HepG2 (cell line): ENCODE results near the gene POLR3GL. TPM values are rescaled to one million over a fixed set of nuclear protein-coding genes. Genes with fewer than 3 reads are reported as not detected.
A peak's percentile ranks its signal among the peaks of the same experiment; 100 is the strongest.

Experiments
- BCL3 ChIP-seq: sonication (generic); formaldehyde crosslinking; IDR thresholded peaks from 2 replicates; pipeline ENCODE4 v1.5.1; 2020; ENCODE audit warnings: mild to moderate bottlenecking, missing genetic modification reagents, moderate library complexity
- BCLAF1 ChIP-seq: fragments of 450-650 bp; IDR thresholded peaks from 2 replicates; pipeline ENCODE4 v1.6.1; 2017; ENCODE audit warnings: mild to moderate bottlenecking
- CERS6 ChIP-seq: sonication (generic); formaldehyde crosslinking; IDR thresholded peaks from 2 replicates; pipeline ENCODE4 v1.5.0; 2020; ENCODE audit warnings: missing genetic modification reagents
- GMEB1 ChIP-seq: sonication (generic); formaldehyde crosslinking; IDR thresholded peaks from 2 replicates; pipeline ENCODE4 v1.5.1; 2020; ENCODE audit warnings: missing genetic modification reagents, mild to moderate bottlenecking, borderline replicate concordance
- GPN1 ChIP-seq: sonication (generic); formaldehyde crosslinking; IDR thresholded peaks from 2 replicates; pipeline ENCODE4 v1.5.1; 2020; ENCODE audit warnings: missing genetic modification reagents, borderline replicate concordance
- HES4 ChIP-seq: sonication (generic); formaldehyde crosslinking; IDR thresholded peaks from 2 replicates; pipeline ENCODE4 v1.9.0; 2021; ENCODE audit warnings: mild to moderate bottlenecking, missing genetic modification reagents, borderline replicate concordance
- HOXD1 ChIP-seq: sonication (generic); formaldehyde crosslinking; IDR thresholded peaks from 2 replicates; pipeline ENCODE4 v1.5.0; 2020; ENCODE audit warnings: missing genetic modification reagents
- IRF1 ChIP-seq: sonication (generic); formaldehyde crosslinking; IDR thresholded peaks from 2 replicates; pipeline ENCODE4 v1.4.0; 2020; ENCODE audit warnings: low read depth, mild to moderate bottlenecking, missing genetic modification reagents
- JDP2 ChIP-seq: sonication (generic); formaldehyde crosslinking; IDR thresholded peaks from 2 replicates; pipeline ENCODE4 v1.8.1; 2022; ENCODE audit warnings: missing genetic modification reagents, borderline replicate concordance
- MAFG ChIP-seq: sonication (generic); formaldehyde crosslinking; IDR thresholded peaks from 2 replicates; pipeline ENCODE4 v1.5.1; 2020; ENCODE audit warnings: mild to moderate bottlenecking, missing genetic modification reagents
- MAZ ChIP-seq, 2 experiments: sonication (generic) in 1 of 2; formaldehyde crosslinking in 1 of 2; IDR thresholded peaks; 2 replicates each; pipeline versions ENCODE4 v1.5.0 to v1.6.1; 2012 to 2020; ENCODE audit warnings: low read depth in 2 of 2, mild to moderate bottlenecking in 2 of 2, borderline replicate concordance in 1 of 2, improper control_type of control experiment in 1 of 2, low read length in 1 of 2, missing genetic modification reagents in 1 of 2, moderate library complexity in 1 of 2
- NFATC3 ChIP-seq: sonication (generic); formaldehyde crosslinking; IDR thresholded peaks from 2 replicates; pipeline ENCODE4 v1.5.1; 2020; ENCODE audit warnings: mild to moderate bottlenecking, missing genetic modification reagents
- RFX5 ChIP-seq: IDR thresholded peaks from 2 replicates; pipeline ENCODE4 v1.6.1; 2011; ENCODE audit warnings: low read depth, low read length, improper control_type of control experiment
- SRSF4 ChIP-seq: fragments of 200-400 bp; formaldehyde crosslinking; IDR thresholded peaks from one replicate; pipeline ENCODE4 v1.6.1; 2018; ENCODE audit warnings: mild to moderate bottlenecking, low read depth, low read length, moderate library complexity; ENCODE audit not compliant: poor library complexity, severe bottlenecking
- ZKSCAN5 ChIP-seq: sonication (generic); formaldehyde crosslinking; IDR thresholded peaks from 2 replicates; pipeline ENCODE4 v1.5.1; 2020; ENCODE audit warnings: mild to moderate bottlenecking, missing genetic modification reagents
- ZNF24 ChIP-seq: fragments of 450-650 bp; IDR thresholded peaks from 2 replicates; pipeline ENCODE4 v1.6.1; 2017; ENCODE audit warnings: antibody characterized with exemption, mild to moderate bottlenecking
- ZNF33B ChIP-seq: sonication (generic); formaldehyde crosslinking; IDR thresholded peaks from 2 replicates; pipeline ENCODE4 v1.5.1; 2020; ENCODE audit warnings: mild to moderate bottlenecking, missing genetic modification reagents
- ZNF382 ChIP-seq: sonication (generic); formaldehyde crosslinking; IDR thresholded peaks from 2 replicates; pipeline ENCODE4 v1.5.0; 2020; ENCODE audit warnings: missing genetic modification reagents, mild to moderate bottlenecking, borderline replicate concordance
- ZNF720 ChIP-seq: sonication (generic); formaldehyde crosslinking; IDR thresholded peaks from 2 replicates; pipeline ENCODE4 v1.4.0; 2020; ENCODE audit warnings: missing genetic modification reagents
- ZNF788 ChIP-seq: sonication (generic); formaldehyde crosslinking; IDR thresholded peaks from 2 replicates; pipeline ENCODE4 v1.5.0; 2020; ENCODE audit warnings: mild to moderate bottlenecking, missing genetic modification reagents, borderline replicate concordance
- ZNF878 ChIP-seq: sonication (generic); formaldehyde crosslinking; IDR thresholded peaks from 2 replicates; pipeline ENCODE4 v1.8.1; 2023; ENCODE audit warnings: mild to moderate bottlenecking, missing genetic modification reagents, moderate library complexity
- polyA plus RNA-seq, 8 experiments: library from polyadenylated mRNA; depleted of rRNA in 3 of 8; stranded (reverse) in 7 of 8; unstranded in 1 of 8; fragments of >200 nt; fragmentation: Illumina TruSeq in 4 of 8; extraction: Trizol in 4 of 8; gene quantifications; 2 replicates each; pipeline versions ENCODE4 v1.2.1 to v1.2.3, GENCODE V29; 2011 to 2016; ENCODE audit warnings: low read depth in 4 of 8, missing spikeins in 1 of 8, mixed read lengths in 1 of 8; ENCODE audit not compliant: insufficient read depth in 1 of 8
- total RNA-seq, 5 experiments: library from RNA; depleted of rRNA; stranded (reverse); fragments of >200 nt; fragmentation: Illumina TruSeq; extraction: Trizol; gene quantifications; 2 replicates each; pipeline ENCODE4 v1.2.3, GENCODE V29; 2016; ENCODE audit warnings: low read depth in 1 of 5

The POLR3GL gene
- total and polyA plus RNA-seq, 2 of the 13 experiments (the other 11 are each of a cell fraction or from before 2014, with no cell fraction given): 11.5 to 12.4 TPM

- TF ChIP-seq BCLAF1 (no peak), JDP2 (no peak), HOXD1 (CRISPR knock-in tag) (peak; percentile 44; the same call in 1 of the 2 replicates), CERS6 (no peak), GPN1 (no peak), BCL3 (CRISPR knock-in tag) (no peak), ZNF878 (CRISPR knock-in tag) (no peak), MAFG (CRISPR knock-in tag) (no peak), HES4 (no peak), SRSF4 (no peak), ZNF720 (no peak), ZNF33B (CRISPR knock-in tag) (no peak), ZKSCAN5 (CRISPR knock-in tag) (no peak), IRF1 (CRISPR knock-in tag) (no peak), ZNF24 (no peak), MAZ (IDR thresholded peaks at IDR 0.05; ENCODE audit: borderline replicate concordance, low read depth, low read length) (peak; percentile 25; the same call in 1 of the 2 replicates), MAZ (CRISPR knock-in tag; IDR thresholded peaks at IDR 0.05; ENCODE audit: low read depth) (peak; percentile 64; the same call in 1 of the 2 replicates), RFX5 (no peak), NFATC3 (CRISPR knock-in tag) (no peak), GMEB1 (CRISPR knock-in tag) (no peak; the same call in 1 of the 2 replicates), ZNF788 (CRISPR knock-in tag) (peak; percentile 34; the same call in 1 of the 2 replicates), ZNF382 (no peak)
Measured at GRCh38 chr1:145957443-145958319, 6.8 kb upstream of the POLR3GL start, which contains the start of gene LIX1L (continued).
